Measurements from ENCODE around the gene RBM33.
A peak's percentile ranks its signal among the peaks of the same experiment; 100 is the strongest.

GRCh38 chr7:155598810-155599210 lies 45.7 kb upstream of the RBM33 start:
- peak; percentile 99 for TF ChIP-seq CTCF (conservative IDR thresholded peaks at IDR 0.05)
- TF ChIP-seq ZFX (IDR thresholded peaks at IDR 0.05): no peak

Measured in C4-2B (cell line).